Endodermal cell (in vitro differentiated cells): ENCODE results near the gene TRMT10B. TPM values are rescaled to one million over a fixed set of nuclear protein-coding genes. Genes with fewer than 3 reads are reported as not detected.
"Not testable (repeated sequence)": the region's sequence is repeated elsewhere in the genome, so short reads cannot be mapped to it uniquely, and the experiment has no call there.

Source experiments
- DNase-seq: peaks from one replicate; pipeline ENCODE4 v3.0.0-alpha.2; 2017
- H3K27ac ChIP-seq: 2 replicates; pipeline ENCODE4 v1.5.1; 2013; ENCODE audit warnings: mild to moderate bottlenecking, low read depth, low read length, moderate library complexity
- H3K27me3 ChIP-seq: 2 replicates; pipeline ENCODE4 v1.6.1; 2013; ENCODE audit warnings: mild to moderate bottlenecking, low read length, moderate library complexity; ENCODE audit not compliant: insufficient read depth, control insufficient read depth, poor library complexity, severe bottlenecking
- H3K36me3 ChIP-seq: 2 replicates; pipeline ENCODE4 v1.7.0; 2013; ENCODE audit warnings: mild to moderate bottlenecking, low read length, moderate library complexity; ENCODE audit not compliant: control insufficient read depth, insufficient read depth
- H3K4me1 ChIP-seq: one replicate; pipeline ENCODE4 v1.7.0; 2013; ENCODE audit warnings: low read length; ENCODE audit not compliant: control insufficient read depth, insufficient read depth
- H3K4me3 ChIP-seq: 2 replicates; pipeline ENCODE4 v1.5.1; 2013; ENCODE audit warnings: mild to moderate bottlenecking, low read length, moderate library complexity
- H3K9ac ChIP-seq: 2 replicates; pipeline ENCODE4 v1.6.1; 2013; ENCODE audit warnings: mild to moderate bottlenecking, low read length, moderate library complexity; ENCODE audit not compliant: poor library complexity, severe bottlenecking; ENCODE audit errors: extremely low read depth
- H3K9me3 ChIP-seq: 2 replicates; pipeline ENCODE4 v1.6.1; 2013; ENCODE audit warnings: mild to moderate bottlenecking, low read length, moderate library complexity; ENCODE audit not compliant: control insufficient read depth
- H3K27ac Mint-ChIP-seq: 2 replicates; pipeline ENCODE4 v1.8.0; 2020; ENCODE audit warnings: mixed read lengths
- H3K27me3 Mint-ChIP-seq: 2 replicates; pipeline ENCODE4 v1.8.0; 2021; ENCODE audit warnings: mild to moderate bottlenecking, mixed read lengths; ENCODE audit not compliant: insufficient read depth
- H3K36me3 Mint-ChIP-seq: 2 replicates; pipeline ENCODE4 v1.8.0; 2020; ENCODE audit warnings: low read depth, mixed read lengths
- H3K4me1 Mint-ChIP-seq: 2 replicates; pipeline ENCODE4 v1.8.0; 2020; ENCODE audit warnings: mixed read lengths
- H3K4me3 Mint-ChIP-seq: 2 replicates; pipeline ENCODE4 v1.8.0; 2020; ENCODE audit warnings: mild to moderate bottlenecking, moderate library complexity, mixed read lengths
- H3K9me3 Mint-ChIP-seq: 2 replicates; pipeline ENCODE4 v1.8.0; 2020; ENCODE audit warnings: mild to moderate bottlenecking, mixed read lengths
- CTCF ChIP-seq: fragments of 200-600 bp; sonication (generic); conservative IDR thresholded peaks from 2 replicates; pipeline ENCODE4 v1.5.0; 2021; ENCODE audit warnings: antibody characterized with exemption, mild to moderate bottlenecking
- WGBS, 2 experiments: methylation state at CpG; one replicate each; pipeline versions ENCODE4 v1.1.5 to v1.1.7; 2013; ENCODE audit warnings: missing lambda C conversion rate in 2 of 2, mixed read lengths in 1 of 2; ENCODE audit not compliant: insufficient coverage in 1 of 2, insufficient read length in 1 of 2; 5-methylcytosine and 5-hydroxymethylcytosine counted together
- total RNA-seq, 2 donors: library from RNA; stranded (reverse); fragmentation: NEBNext Ultra II Directional in 1 of 2; extraction: Animal tissue kit (Norgen Biotek cat#: 25700) in 1 of 2; gene quantifications; 2 replicates in 1 of 2; 3 replicates in 1 of 2; pipeline ENCODE4 v1.2.1, GENCODE V29; 2021

Gene TRMT10B
- total RNA-seq, 2 donors from 2014 or later: 9.3 to 11.6 TPM

GRCh38 chr9:37801959-37802711 is 48.5 kb downstream of the TRMT10B start:
- no peak for TF ChIP-seq CTCF
- 66 to 68% methylated on average over 8 to 10 of the region's 10 CpGs for WGBS, 2 experiments
- no peak for DNase-seq
- peak overlapping the region; percentile 80 for H3K9ac ChIP-seq
- no peaks in the 10 kb centered on the region for H3K27me3 Mint-ChIP-seq
- H3K36me3 Mint-ChIP-seq: peaks cover 4% of the 10 kb centered on the region
- H3K4me3 ChIP-seq: peak overlapping the region; percentile 88
- H3K36me3 ChIP-seq: peaks cover 16% of the 10 kb centered on the region
- no peaks in the 10 kb centered on the region for H3K9me3 Mint-ChIP-seq
- H3K4me3 Mint-ChIP-seq: peak overlapping the region; percentile 92
- no peak overlapping the region for H3K27ac Mint-ChIP-seq
- no peaks in the 10 kb centered on the region for H3K4me1 ChIP-seq
- H3K27ac ChIP-seq: no peak overlapping the region
- H3K9me3 ChIP-seq: no peaks in the 10 kb centered on the region
- H3K4me1 Mint-ChIP-seq: peaks cover 20% of the 10 kb centered on the region
- no peaks in the 10 kb centered on the region for H3K27me3 ChIP-seq

GRCh38 chr9:37806271-37806670 is 52.7 kb downstream of the TRMT10B start:
- Mint-ChIP-seq H3K27me3 (no peaks in the 10 kb centered on the region), H3K9me3 (no peaks in the 10 kb centered on the region), H3K4me3 (no peak overlapping the region), H3K36me3 (peaks cover 15% of the 10 kb centered on the region), H3K27ac (no peak overlapping the region), H3K4me1 (peaks cover 15% of the 10 kb centered on the region)
- 80 to 90% methylated on average over 1 to 4 of the region's 4 CpGs for WGBS, 2 experiments
- Histone ChIP-seq H3K4me3 (no peak overlapping the region), H3K27me3 (no peaks in the 10 kb centered on the region), H3K36me3 (peaks cover 21% of the 10 kb centered on the region), H3K27ac (no peak overlapping the region), H3K9ac (no peak overlapping the region), H3K9me3 (no peaks in the 10 kb centered on the region), H3K4me1 (no peaks in the 10 kb centered on the region)
- TF ChIP-seq CTCF: peak; percentile 10
- DNase-seq: no peak

GRCh38 chr9:37809676-37810075 is 56.1 kb downstream of the TRMT10B start:
- H3K36me3 ChIP-seq: peaks cover 21% of the 10 kb centered on the region
- not testable (repeated sequence) for H3K9ac ChIP-seq, H3K9me3 ChIP-seq, H3K4me1 ChIP-seq, H3K9me3 Mint-ChIP-seq, H3K27me3 Mint-ChIP-seq, H3K27me3 ChIP-seq, H3K4me1 Mint-ChIP-seq, H3K4me3 ChIP-seq, H3K27ac ChIP-seq, H3K27ac Mint-ChIP-seq, DNase-seq, H3K4me3 Mint-ChIP-seq
- WGBS, 2 experiments: 94 to 99% methylated on average over 7 to 15 of the region's 15 CpGs
- H3K36me3 Mint-ChIP-seq: peaks cover 20% of the 10 kb centered on the region
